ENCODE results near the gene PHLDA3.

DNA sequence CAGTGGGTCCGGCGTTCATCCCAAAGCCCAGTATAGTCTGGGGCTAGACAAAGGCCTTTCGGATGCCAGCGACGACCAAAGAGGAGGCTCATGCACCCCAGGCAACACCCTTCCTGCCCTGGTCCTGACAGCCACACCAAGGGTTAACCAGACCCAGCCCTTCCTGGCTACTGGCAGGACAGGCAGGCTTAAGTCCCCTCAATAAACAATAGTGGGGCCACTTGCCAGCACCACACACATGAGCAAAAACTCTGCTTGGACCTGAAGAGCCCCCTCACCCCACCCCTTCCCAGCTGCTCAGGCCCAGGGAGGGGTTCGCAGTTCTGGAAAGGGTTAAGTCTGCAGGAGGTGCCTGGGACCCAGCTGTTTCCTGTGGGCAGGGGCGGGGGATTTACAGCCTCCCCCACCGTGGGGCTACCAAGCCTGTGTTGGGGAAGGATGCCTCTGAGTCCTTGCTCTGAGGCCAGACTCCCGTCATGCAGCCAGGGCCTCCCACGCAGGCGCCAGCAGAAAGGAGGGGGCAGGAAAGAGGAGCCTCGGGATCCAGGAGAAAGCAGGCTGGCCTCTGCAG is 18.2 kb downstream of the PHLDA3 start:
- TF ChIP-seq POLR2A (IDR thresholded peaks at IDR 0.05): no peak
- TF ChIP-seq, protein P1, sequence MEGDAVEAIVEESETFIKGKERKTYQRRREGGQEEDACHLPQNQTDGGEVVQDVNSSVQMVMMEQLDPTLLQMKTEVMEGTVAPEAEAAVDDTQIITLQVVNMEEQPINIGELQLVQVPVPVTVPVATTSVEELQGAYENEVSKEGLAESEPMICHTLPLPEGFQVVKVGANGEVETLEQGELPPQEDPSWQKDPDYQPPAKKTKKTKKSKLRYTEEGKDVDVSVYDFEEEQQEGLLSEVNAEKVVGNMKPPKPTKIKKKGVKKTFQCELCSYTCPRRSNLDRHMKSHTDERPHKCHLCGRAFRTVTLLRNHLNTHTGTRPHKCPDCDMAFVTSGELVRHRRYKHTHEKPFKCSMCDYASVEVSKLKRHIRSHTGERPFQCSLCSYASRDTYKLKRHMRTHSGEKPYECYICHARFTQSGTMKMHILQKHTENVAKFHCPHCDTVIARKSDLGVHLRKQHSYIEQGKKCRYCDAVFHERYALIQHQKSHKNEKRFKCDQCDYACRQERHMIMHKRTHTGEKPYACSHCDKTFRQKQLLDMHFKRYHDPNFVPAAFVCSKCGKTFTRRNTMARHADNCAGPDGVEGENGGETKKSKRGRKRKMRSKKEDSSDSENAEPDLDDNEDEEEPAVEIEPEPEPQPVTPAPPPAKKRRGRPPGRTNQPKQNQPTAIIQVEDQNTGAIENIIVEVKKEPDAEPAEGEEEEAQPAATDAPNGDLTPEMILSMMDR (IDR thresholded peaks at IDR 0.05): no peak
